GM12878 (cell line): ENCODE measurements around the gene FMOD.

ENCODE experiments used
- KDM1A ChIP-seq: fragments of 200-600 bp; sonication (generic); IDR thresholded peaks from 2 replicates; pipeline ENCODE4 v1.6.1; 2016; ENCODE audit warnings: borderline replicate concordance
- POLR2A ChIP-seq: IDR thresholded peaks from 2 replicates; pipeline ENCODE4 v1.6.1; 2011; ENCODE audit warnings: low read depth, mild to moderate bottlenecking, low read length
- POLR2AphosphoS5 ChIP-seq: IDR thresholded peaks from 2 replicates; pipeline ENCODE4 v1.6.1; 2011; ENCODE audit warnings: mild to moderate bottlenecking, low read length, inconsistent platforms
- RFX5 ChIP-seq: IDR thresholded peaks from 2 replicates; pipeline ENCODE4 v1.6.1; 2011; ENCODE audit warnings: low read depth, low read length, improper control_type of control experiment
- TCF7 ChIP-seq: IDR thresholded peaks from 2 replicates; pipeline ENCODE4 v1.6.1; 2014; ENCODE audit warnings: antibody characterized with exemption, borderline replicate concordance
- YY1 ChIP-seq: IDR thresholded peaks from 2 replicates; pipeline ENCODE4 v1.6.1; 2011; ENCODE audit warnings: low read depth, mild to moderate bottlenecking, low read length
- ZNF274 ChIP-seq: IDR thresholded peaks from one replicate; pipeline ENCODE4 v1.8.0; 2011; ENCODE audit not compliant: insufficient read length, insufficient read depth
- TF ChIP-seq, protein P1 (sequence below): IDR thresholded peaks from 2 replicates; pipeline ENCODE4 v1.6.1; 2012; ENCODE audit warnings: low read length, inconsistent platforms
- TF ChIP-seq, protein P2 (sequence below), 3 experiments: IDR thresholded peaks in 2 of 3; conservative IDR thresholded peaks in 1 of 3; 2 replicates each; pipeline ENCODE4 v1.5.1; 2011; ENCODE audit warnings: low read depth in 3 of 3, low read length in 3 of 3, mild to moderate bottlenecking in 3 of 3, control low read depth in 2 of 3, moderate library complexity in 2 of 3, inconsistent platforms in 1 of 3, mixed read lengths in 1 of 3; ENCODE audit not compliant: control insufficient read depth in 2 of 3, insufficient read depth in 1 of 3; ENCODE audit errors: extremely low read depth in 1 of 3
- TF ChIP-seq, protein P3 (sequence below): fragments of 450-650 bp; IDR thresholded peaks from 2 replicates; pipeline ENCODE4 v1.6.1; 2017; ENCODE audit warnings: mild to moderate bottlenecking

DNA sequence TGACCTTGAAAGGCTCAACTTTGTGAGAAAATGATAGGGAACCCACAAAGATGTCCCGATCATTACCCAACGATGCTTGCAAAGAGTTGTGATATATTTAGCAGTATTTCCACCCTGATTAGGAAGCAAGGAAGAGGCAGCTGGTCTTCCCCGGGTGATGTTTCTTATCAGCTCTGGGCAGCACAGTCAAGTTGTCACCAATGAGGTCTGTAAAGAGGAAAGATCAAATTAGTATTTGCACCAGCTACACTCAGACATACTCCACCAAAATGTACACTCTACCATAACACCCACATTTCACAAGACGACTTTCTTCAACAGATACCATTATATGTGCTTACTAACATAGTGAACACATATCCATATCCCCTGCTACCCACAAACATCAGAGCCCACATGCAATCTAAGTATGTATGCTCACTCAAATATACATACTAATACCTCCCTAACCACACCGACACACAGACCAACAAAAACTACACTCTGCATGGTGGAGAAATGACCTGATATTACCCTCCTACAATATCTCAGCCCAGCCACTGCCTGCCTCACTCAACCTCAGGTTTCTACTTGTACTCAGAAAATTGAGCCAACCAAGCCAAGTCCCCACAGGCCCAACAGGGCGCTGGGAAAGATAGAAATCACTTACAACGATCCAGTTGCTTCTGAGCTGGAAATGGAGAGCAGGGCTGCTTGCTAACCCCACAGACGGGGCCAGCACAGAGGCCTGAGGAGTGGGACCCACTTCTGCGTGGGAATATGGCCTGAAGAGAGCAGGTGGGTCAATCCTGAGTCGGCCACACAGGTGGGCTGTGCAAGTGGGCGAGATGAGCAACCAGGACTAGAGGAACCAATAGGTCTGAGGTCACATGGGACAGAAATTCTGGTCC lies 50.2 kb downstream of the FMOD start:
- TF ChIP-seq, protein P1, sequence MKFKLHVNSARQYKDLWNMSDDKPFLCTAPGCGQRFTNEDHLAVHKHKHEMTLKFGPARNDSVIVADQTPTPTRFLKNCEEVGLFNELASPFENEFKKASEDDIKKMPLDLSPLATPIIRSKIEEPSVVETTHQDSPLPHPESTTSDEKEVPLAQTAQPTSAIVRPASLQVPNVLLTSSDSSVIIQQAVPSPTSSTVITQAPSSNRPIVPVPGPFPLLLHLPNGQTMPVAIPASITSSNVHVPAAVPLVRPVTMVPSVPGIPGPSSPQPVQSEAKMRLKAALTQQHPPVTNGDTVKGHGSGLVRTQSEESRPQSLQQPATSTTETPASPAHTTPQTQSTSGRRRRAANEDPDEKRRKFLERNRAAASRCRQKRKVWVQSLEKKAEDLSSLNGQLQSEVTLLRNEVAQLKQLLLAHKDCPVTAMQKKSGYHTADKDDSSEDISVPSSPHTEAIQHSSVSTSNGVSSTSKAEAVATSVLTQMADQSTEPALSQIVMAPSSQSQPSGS: no peak
- no peak for TF ChIP-seq POLR2AphosphoS5
- TF ChIP-seq POLR2A: no peak
- TF ChIP-seq, protein P2, sequence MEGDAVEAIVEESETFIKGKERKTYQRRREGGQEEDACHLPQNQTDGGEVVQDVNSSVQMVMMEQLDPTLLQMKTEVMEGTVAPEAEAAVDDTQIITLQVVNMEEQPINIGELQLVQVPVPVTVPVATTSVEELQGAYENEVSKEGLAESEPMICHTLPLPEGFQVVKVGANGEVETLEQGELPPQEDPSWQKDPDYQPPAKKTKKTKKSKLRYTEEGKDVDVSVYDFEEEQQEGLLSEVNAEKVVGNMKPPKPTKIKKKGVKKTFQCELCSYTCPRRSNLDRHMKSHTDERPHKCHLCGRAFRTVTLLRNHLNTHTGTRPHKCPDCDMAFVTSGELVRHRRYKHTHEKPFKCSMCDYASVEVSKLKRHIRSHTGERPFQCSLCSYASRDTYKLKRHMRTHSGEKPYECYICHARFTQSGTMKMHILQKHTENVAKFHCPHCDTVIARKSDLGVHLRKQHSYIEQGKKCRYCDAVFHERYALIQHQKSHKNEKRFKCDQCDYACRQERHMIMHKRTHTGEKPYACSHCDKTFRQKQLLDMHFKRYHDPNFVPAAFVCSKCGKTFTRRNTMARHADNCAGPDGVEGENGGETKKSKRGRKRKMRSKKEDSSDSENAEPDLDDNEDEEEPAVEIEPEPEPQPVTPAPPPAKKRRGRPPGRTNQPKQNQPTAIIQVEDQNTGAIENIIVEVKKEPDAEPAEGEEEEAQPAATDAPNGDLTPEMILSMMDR (IDR thresholded peaks at IDR 0.05 in 2 of 3, conservative IDR thresholded peaks at IDR 0.05 in 1 of 3; ENCODE audit: control insufficient read depth in 2 of 3, extremely low read depth in 1 of 3, insufficient read depth in 1 of 3, low read depth in 3 of 3, low read length in 3 of 3): no peak
- no peak for TF ChIP-seq ZNF274
- no peak for TF ChIP-seq YY1
- TF ChIP-seq, protein P3, sequence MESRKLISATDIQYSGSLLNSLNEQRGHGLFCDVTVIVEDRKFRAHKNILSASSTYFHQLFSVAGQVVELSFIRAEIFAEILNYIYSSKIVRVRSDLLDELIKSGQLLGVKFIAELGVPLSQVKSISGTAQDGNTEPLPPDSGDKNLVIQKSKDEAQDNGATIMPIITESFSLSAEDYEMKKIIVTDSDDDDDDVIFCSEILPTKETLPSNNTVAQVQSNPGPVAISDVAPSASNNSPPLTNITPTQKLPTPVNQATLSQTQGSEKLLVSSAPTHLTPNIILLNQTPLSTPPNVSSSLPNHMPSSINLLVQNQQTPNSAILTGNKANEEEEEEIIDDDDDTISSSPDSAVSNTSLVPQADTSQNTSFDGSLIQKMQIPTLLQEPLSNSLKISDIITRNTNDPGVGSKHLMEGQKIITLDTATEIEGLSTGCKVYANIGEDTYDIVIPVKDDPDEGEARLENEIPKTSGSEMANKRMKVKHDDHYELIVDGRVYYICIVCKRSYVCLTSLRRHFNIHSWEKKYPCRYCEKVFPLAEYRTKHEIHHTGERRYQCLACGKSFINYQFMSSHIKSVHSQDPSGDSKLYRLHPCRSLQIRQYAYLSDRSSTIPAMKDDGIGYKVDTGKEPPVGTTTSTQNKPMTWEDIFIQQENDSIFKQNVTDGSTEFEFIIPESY: no peak
- no peak for TF ChIP-seq RFX5
- no peak for TF ChIP-seq KDM1A
- TF ChIP-seq TCF7: no peak
